Retinal pigment epithelial cell (primary cell): ENCODE results near the gene NBEAL2.
A peak's percentile ranks its signal among the peaks of the same experiment; 100 is the strongest.
"Not testable (repeated sequence)": the region's sequence is repeated elsewhere in the genome, so short reads cannot be mapped to it uniquely, and the experiment has no call there.

Experiments
- DNase-seq: peaks from one replicate; pipeline ENCODE4 v3.0.0-alpha.2; 2010; ENCODE audit warnings: low read depth
- H3K4me3 ChIP-seq: 2 replicates; pipeline ENCODE4 v1.5.1; 2011; ENCODE audit warnings: mild to moderate bottlenecking, low read length, control low read depth, moderate library complexity
- CTCF ChIP-seq: conservative IDR thresholded peaks from 2 replicates; pipeline ENCODE4 v1.5.1; 2011; ENCODE audit warnings: low read depth, low read length, control low read depth, inconsistent platforms

Gene NBEAL2

GRCh38 chr3:47022641-47023071 is 43.2 kb downstream of the NBEAL2 start:
- no peak for DNase-seq
- H3K4me3 ChIP-seq: no peak overlapping the region
- TF ChIP-seq CTCF: no peak

GRCh38 chr3:47024932-47025331 is 45.5 kb downstream of the NBEAL2 start:
- TF ChIP-seq CTCF: peak; percentile 28
- DNase-seq: peak; percentile 66
- H3K4me3 ChIP-seq: no peak overlapping the region

- DNase-seq, H3K4me3 ChIP-seq: not testable (repeated sequence)
Measured at GRCh38 chr3:47026432-47026831, 47.0 kb downstream of the NBEAL2 start.

GRCh38 chr3:47028146-47028545 is 48.7 kb downstream of the NBEAL2 start:
- DNase-seq: no peak
- TF ChIP-seq CTCF: no peak
- H3K4me3 ChIP-seq: no peak overlapping the region

GRCh38 chr3:47028667-47029066 is 49.2 kb downstream of the NBEAL2 start:
- no peak for TF ChIP-seq CTCF
- H3K4me3 ChIP-seq: no peak overlapping the region
- DNase-seq: no peak

- DNase-seq, H3K4me3 ChIP-seq: not testable (repeated sequence)
Measured at GRCh38 chr3:47031041-47031440, 51.6 kb downstream of the NBEAL2 start.

GRCh38 chr3:47034868-47035489 is 55.5 kb downstream of the NBEAL2 start:
- no peak overlapping the region for H3K4me3 ChIP-seq
- TF ChIP-seq CTCF: no peak
- no peak for DNase-seq

- peak; percentile 36 for DNase-seq
- H3K4me3 ChIP-seq: no peak overlapping the region
- no peak for TF ChIP-seq CTCF
Measured at GRCh38 chr3:47035645-47036044, 56.2 kb downstream of the NBEAL2 start.
